NCI-H1092 (cell line): Measurements from ENCODE around the gene MYEOV.

Experiments
- DNase-seq: peaks from one replicate; lab custom pipeline; 2025; lab: John Stamatoyannopoulos, UW

Gene MYEOV

GRCh38 chr11:69265911-69266510 lies 27.9 kb upstream of the MYEOV start:
- DNase-seq: no peak

- no peak for DNase-seq
Measured at GRCh38 chr11:69267395-69267805, 26.6 kb upstream of the MYEOV start.

GRCh38 chr11:69268911-69269310 lies 25.0 kb upstream of the MYEOV start:
- no peak for DNase-seq

- no peak for DNase-seq
Measured at GRCh38 chr11:69269388-69269787, 24.6 kb upstream of the MYEOV start.

- no peak for DNase-seq
Measured at GRCh38 chr11:69269926-69270697, 23.8 kb upstream of the MYEOV start.

- no peak for DNase-seq
Measured at GRCh38 chr11:69270941-69271340, 23.0 kb upstream of the MYEOV start.

- no peak for DNase-seq
Measured at GRCh38 chr11:69272055-69272454, 21.9 kb upstream of the MYEOV start.

- no peak for DNase-seq
Measured at GRCh38 chr11:69272831-69273485, 21.0 kb upstream of the MYEOV start.

GRCh38 chr11:69273571-69273970 lies 20.4 kb upstream of the MYEOV start:
- DNase-seq: no peak

GRCh38 chr11:69274531-69275016 lies 19.4 kb upstream of the MYEOV start:
- DNase-seq: no peak

GRCh38 chr11:69275178-69275577 lies 18.8 kb upstream of the MYEOV start:
- no peak for DNase-seq

- no peak for DNase-seq
Measured at GRCh38 chr11:69276165-69276564, 17.8 kb upstream of the MYEOV start.

- no peak for DNase-seq
Measured at GRCh38 chr11:69277074-69277809, 16.7 kb upstream of the MYEOV start.

- DNase-seq: no peak
Measured at GRCh38 chr11:69278091-69278867, 15.7 kb upstream of the MYEOV start.

GRCh38 chr11:69280451-69280850 lies 13.5 kb upstream of the MYEOV start:
- no peak for DNase-seq

GRCh38 chr11:69280994-69281393 lies 13.0 kb upstream of the MYEOV start:
- DNase-seq: no peak

GRCh38 chr11:69283446-69283845 lies 10.5 kb upstream of the MYEOV start:
- DNase-seq: no peak

GRCh38 chr11:69284081-69284511 lies 9.9 kb upstream of the MYEOV start:
- DNase-seq: no peak

- no peak for DNase-seq
Measured at GRCh38 chr11:69285091-69285490, 8.9 kb upstream of the MYEOV start.

GRCh38 chr11:69285766-69286165 lies 8.2 kb upstream of the MYEOV start:
- DNase-seq: no peak
